HPDE6-E6E7 (cell line): ENCODE results near the gene SVOP.

Source experiments
- DNase-seq: peaks from one replicate; pipeline ENCODE4 v3.0.0; 2011; ENCODE audit warnings: missing footprints; ENCODE audit errors: extremely low spot score

Gene SVOP

DNA sequence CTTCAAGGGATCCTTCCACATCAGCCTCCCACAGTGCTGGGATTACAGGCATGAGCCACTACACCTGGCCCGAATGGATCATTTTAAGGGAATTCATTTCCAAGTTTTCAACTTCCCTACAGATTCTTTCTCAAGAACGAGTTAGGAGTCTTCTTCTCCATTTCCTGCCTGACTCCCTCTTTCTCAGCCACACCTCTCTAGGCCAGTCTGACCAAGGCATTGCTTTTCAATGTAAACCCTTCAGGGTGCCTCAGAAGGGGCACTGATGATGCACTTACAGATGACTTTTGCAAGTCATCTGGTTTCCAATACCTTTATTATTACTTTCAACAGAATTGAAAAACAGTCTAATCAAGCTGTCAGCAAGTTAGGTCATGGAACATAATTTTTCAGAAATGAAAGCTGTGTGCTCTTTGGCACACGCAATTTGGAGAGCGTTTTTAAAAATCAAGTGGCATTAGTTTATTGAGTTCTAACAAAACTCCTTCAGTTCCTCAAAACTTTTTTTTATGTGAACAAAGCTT, 47.2 kb downstream of the SVOP start:
- no peak for DNase-seq

DNA sequence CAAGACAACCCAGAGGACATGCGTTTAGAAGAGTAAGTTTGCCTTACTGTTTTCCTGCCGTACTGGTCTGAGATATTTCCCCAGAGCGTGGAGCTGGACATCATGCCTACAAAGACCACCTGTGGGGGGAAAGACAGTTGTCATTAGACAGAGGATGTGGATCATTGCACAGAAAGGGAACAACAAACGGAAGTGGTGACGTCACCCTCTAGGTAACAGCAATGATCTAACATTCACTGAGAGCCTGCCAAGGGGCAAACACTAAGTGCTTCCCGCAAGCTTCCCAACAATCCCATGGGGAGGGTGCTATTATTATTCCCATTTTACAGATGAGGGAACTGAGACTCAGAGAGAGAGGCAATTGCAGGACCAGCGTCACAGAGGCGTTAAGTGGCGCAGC, 48.5 kb downstream of the SVOP start:
- DNase-seq = no peak

DNA sequence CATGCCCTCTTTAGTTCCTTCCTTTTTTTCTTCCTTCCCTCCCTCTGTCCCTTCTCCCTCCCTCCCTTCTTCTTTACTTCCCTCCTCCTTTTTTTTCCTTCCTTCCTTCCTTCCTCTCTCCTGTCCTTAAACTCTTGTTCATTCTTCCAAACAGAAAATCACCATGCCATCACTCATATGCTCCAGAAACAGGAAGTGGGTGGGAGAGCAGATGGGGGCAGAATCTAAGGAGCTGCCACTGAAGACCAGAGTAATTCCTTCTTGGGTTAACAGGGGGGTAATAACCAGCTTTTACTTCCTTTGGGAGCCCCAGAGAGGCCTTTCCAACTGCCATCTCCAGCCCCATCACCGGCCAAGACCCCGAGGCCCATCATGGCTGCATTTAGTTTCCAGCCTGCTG, 51.2 kb downstream of the SVOP start:
- DNase-seq = no peak

DNA sequence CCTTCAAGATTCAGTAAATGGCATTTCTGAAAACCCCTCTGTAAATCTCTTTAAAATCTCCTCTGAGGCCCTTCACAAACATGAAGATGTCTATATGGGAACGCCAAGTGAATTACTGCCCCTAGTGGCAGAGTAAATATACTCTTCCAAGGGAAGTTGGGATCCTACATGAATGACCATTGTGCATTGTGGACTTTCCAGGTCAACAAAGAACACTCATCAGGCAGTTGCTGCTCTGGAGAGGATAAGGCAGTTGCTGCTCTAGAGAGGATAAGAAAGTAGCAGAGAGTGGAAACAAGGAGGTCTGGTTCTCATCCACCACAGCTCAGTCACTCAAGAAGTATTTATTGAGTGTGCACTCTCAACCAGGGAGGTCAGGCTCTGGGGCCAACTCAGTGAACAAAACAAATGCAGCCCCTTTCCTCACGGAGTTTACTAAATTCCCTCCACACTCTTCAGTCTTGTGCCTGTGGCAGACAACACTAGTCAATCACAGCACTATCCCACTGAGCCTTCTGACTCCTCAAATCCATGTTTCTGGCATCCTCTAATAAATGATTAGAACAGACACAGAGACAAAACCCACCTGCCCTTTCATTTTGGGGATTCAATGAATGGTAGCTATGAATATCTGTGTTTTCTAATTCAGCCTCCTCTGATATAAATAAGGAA, 52.9 kb downstream of the SVOP start:
- no peak for DNase-seq

DNA sequence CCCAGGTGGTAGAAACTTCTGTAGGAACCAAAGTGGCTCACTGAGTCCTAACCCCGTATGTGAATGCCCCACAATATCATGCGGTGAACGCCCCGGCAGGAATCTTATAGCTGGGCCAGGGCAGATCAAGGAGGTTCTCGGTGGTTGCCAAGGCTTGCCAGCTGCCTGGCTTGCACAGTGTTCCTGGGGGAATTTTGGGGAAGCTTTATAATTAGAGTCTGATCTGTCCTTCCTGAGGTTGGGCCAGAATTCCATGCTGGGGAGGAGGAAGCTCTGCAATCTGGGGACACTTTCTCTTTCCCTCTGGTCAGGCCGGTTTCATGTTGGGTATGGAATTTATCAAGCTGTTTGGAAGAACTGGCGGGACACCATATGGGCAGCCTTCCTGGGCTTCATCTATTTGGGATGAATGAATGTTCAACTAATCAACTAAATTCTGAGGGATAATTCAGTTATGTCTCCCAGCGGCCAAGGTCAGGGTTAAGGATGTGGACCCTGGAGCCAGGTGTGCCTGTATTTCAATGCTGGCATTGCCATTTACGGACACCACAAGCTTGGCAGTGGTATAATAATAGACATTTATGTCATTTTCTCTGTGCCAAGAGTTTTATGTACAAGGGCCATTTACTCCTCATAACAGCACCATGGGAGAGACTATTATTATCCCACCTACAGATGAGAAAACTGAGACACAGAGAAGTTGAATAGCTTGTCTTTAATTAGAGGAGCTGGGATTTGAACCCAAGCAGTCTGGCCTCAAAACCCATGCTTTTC, 54.3 kb downstream of the SVOP start:
- no peak for DNase-seq

DNA sequence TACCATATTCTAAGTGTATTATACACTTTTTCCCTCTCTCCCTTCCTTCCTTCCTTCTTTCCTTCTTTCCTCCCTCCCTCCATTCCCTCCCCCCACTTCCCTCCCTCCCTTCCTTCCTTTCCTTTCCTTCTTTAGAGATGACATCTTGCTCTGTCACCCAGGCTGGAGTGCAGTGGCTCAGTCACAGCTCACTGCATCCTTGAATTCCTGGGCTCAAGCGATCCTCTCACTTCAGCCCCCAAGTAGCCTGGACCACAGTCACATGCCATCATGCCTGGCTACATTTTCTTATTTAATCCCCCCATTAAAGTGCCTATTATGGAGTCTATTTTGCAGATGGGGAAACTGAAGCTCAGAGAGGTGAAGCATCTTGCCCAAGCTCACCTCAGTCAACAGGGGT, 55.0 kb downstream of the SVOP start:
- DNase-seq = no peak

DNA sequence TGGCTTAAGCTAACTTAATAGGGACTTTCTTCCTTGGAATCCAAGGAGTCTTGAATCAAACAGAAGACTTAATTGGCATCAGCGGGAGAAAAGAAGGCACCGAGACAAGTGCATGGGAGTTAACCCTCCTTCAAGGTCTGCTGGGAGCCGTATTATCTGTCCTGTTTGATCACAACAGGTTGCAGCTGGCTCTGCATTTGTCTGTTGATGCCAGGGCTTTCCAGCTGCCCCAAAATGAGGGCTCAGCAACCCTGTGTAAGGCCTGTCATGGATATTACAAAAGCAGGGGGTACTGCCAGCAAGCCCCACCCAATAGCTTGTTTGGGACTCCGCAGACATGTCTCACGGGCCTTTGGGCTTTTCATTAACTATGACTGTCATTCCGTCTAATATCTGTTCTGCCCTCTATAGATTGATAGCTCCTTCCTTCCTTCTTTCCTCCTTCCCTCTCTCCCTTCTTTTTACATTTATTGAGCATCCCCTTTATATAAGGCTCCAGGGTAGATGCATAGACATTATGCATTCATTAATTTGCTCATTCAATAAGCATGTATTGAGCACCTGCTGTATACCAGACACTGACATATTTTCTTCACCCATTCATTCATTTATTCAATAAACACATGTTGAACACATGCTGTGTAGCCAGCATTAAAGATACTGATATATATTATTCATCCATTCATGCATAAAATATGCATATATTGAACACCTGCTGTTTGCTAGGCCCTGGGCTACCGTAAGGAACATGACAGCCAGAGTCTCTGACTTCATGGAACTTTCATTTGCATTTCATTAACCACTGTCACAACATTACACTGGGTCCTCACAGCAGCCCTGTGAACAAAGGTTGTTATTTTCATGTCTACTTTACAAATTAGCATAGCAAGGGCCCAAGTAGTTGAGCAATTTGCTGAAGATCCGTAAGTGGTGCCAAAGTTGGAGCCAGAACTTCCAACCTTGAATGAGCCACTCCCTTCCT, 56.2 kb downstream of the SVOP start:
- DNase-seq = no peak

DNA sequence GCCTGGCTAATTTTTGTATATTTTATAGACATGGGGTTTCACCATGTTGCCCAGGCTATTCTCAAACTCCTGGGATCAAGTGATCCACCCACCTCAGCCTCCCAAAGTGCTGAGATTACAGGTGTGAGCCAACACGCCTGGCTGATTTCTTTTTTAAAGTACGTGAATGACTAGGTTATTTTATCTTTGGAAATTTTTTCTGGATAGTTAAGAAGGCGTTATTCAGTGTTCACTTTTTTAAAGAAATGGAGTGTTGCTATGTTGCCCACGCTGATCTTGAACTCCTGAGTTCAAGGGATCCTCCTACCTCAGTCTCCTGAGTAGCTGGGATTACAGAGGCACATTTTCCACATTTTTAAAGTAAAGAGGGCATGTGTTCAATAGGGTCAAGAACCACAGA, 58.6 kb downstream of the SVOP start:
- DNase-seq = no peak

DNA sequence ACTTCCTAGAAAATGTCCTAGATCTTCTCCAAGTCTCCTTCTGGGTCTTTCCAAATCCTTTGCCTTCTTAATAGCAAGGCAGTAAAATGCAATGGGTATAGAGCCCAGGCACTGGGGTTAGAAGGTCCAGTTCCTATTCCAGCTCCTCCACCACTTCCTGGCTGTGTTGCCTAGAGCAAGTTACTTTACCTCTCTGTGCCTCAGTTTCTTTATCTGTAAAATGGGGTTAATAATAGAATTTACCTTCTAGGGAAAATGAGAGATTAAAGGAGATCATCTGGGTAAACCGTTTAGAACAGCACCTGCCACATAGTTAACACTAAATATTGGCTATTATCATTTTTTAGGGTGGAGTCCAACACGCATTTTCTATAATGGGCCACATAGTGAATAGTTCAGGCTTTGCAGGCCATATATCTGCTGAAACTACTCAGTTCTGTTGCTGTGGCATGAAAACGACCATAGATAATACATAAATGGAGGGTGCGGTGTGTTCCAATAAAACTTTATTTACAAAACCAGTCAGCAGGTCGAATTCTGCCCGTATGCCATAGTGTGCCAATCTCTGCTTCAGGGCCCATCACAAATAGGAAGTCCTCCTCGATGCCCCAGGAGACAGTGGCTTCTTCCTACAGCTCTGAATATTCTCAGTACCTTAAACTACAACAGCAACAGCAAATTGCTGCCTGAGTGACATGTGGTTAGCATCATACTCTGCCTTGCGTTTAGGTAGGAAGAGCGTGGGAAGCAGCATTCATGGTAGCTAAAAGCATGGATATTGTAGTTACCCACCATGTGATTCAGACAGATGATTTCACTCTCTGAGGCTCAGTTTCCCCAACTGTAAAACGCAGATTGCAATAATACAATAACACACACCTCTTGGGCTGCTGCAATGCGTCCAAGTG, 60.9 kb downstream of the SVOP start:
- no peak for DNase-seq

DNA sequence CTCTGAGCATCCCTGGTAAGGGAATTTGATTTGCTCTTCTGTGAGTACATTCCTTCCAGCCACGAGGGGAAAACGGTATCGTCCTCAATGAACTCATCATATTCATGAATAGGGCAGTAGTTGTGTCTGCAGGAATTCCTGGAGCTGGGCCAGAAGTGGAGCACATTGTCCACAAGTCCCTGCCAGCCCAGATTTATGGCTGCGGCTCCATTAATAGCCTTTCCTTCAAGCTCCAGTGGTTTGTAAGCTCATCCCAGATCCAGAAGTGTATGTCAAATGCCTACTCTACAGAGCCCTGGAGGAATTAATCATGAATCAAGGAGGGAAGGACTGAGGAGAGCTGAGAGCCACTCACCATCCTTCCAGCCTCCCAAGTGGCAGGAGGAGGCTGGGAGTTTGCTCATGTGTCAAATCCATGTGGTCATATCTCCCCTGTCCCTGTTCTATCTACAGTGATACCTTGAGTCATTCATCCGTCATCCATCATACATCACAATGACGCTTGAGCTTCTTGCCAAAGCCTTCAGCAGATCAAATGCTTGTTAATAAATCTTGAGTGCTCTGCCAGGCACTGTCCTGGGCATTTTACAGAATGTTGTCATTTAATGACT, 65.5 kb downstream of the SVOP start:
- DNase-seq = no peak

DNA sequence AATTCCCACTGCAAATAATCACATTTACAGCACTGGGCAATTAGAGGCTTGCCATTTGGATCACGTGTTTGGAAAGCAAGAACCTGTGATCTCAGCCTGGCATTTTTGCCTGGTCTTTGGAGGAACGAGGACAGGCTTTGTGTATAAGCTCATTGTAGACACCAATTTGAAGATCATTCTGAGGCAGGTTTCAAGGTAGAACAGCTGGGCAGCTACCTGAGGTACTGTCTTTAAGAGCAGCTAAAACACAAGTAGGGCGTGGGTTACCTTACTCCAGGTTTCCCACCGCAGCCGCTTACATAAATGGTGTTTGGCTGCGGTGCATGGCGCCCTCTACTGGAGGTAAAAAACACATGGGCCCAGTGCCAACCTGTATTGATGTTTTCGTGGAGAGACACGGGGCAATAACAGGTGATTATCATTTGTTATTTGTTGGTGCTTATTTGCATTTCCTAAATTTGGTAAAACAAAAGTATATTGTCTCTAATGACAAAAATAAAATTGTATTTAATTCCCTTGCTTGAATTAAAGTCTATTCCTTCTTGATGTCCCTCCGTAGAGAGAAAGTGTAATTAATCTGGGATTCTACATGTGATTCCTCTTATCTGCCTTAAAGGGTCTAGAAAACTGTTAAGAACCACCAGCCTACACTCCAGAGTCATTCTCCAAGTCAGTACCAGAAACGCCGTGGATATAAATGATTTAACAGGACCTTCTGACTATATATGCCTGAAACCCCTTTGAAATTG, 69.7 kb downstream of the SVOP start:
- peak; percentile 55 for DNase-seq

DNA sequence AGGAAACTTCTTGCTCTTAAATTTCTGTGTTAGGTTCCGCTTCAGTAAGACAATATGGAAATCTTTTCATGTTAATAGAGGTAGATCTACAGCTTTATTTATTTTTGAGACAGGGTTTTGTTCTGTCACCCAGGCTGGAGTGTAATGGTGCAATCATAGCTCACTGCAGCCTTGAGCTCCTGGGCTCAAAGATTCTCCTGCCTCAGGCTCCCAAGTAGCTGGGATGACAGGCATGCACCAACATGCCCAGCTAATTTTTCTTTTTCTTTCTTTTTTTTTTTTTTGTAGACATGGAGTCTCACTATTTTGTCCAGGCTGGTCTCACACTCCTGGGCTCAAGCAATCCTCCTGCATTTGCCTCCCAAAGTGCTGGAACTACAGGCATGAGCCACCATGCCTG, 70.9 kb downstream of the SVOP start:
- DNase-seq = no peak

DNA sequence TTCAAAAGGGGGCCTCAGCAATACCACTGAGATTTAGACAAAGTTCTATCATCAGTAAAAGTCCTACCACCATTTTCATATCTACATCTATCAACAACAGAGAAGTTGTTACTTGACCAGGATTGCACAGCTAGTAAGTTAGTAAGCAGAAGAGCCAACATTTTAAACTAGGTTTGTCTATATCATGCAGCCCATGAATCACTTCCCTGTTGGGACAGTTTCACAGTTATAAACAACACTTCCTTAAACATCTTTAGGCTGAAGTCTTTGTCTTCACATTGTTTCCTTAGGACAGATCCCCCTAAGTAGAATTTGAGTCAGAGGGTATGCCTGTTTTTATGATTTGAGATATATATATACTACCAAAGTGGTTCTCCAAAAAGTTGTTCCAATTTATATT, 72.5 kb downstream of the SVOP start:
- DNase-seq = no peak

DNA sequence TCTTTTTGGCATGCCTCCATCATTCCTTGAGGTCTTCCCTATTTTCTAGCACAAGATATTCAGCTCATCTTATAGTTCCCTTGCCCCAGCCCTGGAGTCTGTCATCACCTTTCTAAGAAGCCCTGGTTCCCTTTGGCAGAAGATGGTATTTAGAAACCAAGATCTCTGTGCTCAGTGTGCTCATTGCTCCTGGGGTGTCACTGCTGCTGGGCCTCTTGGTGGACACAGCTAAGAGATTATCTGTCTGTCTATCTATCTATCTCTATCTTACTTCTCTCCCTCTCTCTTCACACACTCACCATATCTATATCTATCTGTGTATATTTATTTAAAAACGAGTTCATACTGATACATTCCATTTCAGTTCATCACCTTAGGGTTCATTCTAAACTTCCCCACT, 73.8 kb downstream of the SVOP start:
- no peak for DNase-seq

DNA sequence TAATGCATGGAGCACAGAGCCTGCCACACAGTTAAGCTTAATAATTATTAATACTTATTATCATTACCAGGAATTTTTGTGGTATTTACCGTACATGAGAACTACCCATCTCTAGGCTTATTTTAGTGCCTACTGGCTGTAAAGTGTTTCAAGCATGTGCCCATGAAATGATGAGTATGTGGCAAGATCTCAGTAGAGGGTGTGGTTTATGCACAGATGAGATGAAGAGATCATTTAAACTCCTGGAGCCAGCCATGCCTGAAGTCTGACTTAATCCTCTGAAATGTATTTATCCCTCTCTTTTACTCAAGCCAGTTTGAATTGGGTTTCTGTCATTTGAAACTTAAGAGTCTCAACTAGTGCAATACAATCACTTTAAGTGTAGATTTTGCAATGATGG, 80.7 kb downstream of the SVOP start:
- no peak for DNase-seq

DNA sequence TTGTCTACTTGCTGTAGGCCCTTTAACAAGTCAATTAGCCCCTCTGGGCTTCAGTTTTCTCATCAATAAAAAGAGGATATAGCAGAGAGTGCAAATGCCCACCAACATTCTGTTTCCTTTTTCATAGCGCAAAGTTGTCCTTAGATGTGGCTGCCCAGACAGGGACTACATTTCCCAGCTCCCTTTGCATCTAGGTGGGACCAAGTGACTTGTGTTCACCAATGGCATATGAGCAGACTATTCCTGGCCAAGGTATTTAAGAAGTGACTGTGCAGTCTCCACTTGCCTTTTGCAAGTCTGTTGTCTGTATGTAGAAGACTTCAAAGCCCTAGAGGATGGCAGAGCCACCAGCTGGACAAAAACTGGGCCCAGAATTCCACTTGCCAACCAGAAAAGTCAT, 81.3 kb downstream of the SVOP start:
- DNase-seq = no peak

DNA sequence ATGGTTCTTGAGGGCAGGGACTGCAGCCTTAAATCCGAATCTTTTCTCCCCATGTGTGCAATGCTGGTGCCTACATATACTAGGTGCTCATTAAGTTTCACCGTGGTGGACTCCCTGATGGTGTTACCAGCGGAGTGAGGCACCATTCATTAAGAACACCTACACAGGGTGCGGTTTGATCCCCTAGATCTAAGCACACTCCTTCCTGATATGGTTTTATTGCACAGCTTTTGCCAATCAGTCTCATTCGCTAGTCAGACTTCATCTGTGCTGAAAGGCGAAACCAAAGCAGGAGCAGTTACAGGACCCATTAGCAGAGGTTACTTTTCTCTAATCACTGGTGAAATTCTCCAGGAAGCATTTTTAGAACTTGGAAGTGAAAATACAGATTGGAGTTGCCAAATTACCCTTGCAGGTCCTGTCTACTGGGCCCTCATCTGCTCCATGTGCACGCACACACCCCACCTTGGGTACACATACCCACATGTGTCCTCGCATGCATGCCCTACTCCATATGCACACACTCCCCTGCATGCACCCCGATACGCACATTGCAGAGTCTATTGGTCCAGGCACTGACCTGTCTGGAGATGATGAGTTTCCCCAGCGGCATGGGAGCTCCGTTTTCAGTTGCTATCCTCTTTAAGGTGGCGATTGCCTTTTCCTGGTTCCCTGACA, 82.5 kb downstream of the SVOP start:
- DNase-seq = no peak

DNA sequence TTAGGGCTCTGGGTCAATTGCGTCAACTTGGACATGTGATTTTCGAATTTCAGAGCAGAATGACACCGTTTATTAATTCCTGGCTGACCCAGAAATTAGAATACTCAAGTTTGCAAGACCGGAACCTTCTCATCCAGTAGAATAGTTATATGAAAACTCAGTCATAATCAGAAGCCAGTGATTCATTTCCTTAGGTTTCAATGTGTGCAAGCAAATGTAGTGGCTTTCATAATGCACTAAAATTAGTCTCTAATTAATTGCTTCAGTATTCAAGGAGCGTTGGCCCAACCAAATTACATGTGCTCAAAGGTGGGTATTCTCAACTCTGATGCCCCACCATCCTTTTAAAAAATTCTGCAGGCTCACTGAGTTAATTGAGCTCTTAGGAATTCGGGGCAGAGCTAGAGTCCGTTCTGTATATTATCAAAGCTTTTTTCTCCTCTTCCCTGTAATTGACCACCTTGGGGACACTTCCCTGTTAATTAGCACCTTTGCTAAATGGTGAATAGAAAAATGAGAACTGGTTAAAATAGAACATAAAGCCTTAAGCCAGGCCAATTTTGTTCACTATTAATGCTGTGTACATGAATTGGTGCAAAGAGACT, 85.6 kb downstream of the SVOP start:
- no peak for DNase-seq

DNA sequence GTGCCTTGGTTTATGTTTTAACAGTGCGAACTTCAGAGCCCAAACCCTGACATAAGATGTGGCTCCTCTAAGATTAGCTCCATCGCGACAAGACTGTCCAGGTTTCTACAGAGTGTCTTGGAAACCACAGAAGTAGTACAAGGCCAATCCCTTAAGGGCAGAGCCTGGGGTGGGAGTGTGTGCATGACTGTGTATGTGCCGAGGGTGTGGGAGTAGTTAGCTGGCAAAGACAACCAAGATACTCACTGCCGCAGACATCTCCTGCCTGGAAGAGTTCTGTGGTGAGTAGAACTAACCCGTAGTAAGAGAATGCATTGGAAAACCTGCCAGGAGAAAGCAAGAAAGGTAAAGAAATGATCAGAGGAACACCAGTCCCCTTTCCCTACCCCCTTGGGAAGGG, 86.9 kb downstream of the SVOP start:
- no peak for DNase-seq
